NCI-H524 treated with DMSO at 0.1 percent for 48 hours (cell line): ENCODE results near the gene FHL1.
"Not testable (repeated sequence)": the region's sequence is repeated elsewhere in the genome, so short reads cannot be mapped to it uniquely, and the experiment has no call there.

Experiments used
- DNase-seq: peaks from one replicate; lab custom pipeline; 2025; lab: John Stamatoyannopoulos, UW

Gene FHL1

DNA sequence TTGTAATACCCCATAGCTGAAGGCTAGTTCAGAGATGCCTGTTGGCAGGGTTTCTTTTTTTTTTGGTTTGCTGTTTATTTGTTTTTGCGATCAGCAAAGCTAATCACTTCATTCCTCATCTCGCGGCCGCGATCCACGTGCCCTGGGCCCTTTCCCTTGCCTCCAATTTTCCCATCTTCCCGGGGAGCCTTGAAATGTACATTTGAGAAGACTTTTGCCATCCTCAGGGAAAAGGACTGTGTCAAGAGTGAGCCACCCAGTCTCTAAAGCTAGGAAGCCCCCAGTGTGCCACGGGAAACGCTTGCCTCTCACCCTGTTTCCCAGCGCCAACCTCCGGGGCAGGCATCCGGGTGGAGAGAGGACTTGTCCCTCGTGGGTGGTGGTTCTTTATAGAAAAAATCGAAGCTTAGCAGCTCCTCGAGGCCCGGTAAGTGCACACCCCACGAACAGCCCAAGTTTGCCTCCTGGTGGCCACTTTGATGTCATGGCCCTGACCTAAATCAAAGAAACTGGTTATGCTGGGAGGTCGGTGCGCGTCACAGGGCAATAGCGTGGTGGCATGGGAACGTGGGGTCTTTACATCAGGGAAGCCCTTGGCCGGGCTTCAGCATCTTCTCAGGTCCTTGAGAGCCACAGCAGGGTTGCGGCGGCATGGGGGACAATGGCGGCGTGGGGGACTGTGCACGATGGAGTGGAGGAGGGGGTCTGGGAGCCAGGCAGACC, 61.8 kb downstream of the FHL1 start:
- no peak for DNase-seq

DNA sequence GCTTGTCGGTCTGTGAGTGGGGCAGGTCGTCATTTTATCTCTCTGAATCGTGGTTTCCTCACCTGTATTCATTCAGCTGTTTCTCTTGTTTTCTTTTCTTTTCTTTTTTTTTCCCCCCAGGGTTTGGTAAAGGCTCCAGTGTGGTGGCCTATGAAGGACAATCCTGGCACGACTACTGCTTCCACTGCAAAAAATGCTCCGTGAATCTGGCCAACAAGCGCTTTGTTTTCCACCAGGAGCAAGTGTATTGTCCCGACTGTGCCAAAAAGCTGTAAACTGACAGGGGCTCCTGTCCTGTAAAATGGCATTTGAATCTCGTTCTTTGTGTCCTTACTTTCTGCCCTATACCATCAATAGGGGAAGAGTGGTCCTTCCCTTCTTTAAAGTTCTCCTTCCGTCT, 62.4 kb downstream of the FHL1 start:
- no peak for DNase-seq

DNA sequence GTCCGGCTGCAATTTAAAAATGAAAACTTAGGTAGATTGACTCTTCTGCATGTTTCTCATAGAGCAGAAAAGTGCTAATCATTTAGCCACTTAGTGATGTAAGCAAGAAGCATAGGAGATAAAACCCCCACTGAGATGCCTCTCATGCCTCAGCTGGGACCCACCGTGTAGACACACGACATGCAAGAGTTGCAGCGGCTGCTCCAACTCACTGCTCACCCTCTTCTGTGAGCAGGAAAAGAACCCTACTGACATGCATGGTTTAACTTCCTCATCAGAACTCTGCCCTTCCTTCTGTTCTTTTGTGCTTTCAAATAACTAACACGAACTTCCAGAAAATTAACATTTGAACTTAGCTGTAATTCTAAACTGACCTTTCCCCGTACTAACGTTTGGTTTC, 62.9 kb downstream of the FHL1 start:
- no peak for DNase-seq

DNA sequence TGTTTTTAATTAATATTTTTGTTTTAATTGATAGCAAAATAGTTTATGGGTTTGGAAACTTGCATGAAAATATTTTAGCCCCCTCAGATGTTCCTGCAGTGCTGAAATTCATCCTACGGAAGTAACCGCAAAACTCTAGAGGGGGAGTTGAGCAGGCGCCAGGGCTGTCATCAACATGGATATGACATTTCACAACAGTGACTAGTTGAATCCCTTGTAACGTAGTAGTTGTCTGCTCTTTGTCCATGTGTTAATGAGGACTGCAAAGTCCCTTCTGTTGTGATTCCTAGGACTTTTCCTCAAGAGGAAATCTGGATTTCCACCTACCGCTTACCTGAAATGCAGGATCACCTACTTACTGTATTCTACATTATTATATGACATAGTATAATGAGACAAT, 63.5 kb downstream of the FHL1 start:
- no peak for DNase-seq

DNA sequence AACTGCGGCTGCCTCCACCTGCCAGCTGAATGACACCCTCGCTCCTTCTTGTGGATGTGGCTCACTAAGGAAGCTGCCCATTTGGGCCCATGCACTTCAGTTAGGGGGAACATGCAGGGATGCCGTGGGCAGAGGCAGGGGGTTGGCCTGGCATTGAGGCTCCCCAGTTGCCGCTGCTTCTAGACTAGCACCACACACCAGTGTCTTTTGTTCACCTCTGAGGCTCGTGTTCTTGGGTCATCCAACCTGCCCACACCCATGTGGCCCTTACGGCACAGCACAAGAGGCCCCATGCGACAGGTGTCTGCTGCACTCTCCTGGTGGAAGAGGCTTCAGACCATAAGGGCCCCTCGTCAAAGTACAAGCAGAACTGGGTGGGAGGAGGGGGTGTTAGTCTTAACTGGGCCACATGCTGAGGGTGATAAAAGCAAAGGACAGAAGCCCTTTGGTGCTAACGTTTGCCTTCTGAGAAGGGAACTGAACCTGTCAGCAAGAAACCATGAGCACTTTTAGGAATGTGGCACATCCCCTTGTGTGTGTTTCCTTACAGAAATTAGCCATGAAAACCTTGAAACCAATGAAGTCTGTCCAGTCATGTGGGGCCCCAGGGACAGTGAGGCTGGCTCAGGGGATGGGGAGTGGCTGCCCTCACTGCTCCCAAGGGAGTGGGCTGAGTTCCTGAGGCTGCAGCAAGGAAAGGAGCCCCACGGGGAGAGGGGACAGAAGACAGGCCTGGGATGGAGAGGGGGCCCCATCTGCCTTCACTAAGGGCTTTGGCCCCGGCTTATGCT, 64.6 kb downstream of the FHL1 start:
- no peak for DNase-seq

DNA sequence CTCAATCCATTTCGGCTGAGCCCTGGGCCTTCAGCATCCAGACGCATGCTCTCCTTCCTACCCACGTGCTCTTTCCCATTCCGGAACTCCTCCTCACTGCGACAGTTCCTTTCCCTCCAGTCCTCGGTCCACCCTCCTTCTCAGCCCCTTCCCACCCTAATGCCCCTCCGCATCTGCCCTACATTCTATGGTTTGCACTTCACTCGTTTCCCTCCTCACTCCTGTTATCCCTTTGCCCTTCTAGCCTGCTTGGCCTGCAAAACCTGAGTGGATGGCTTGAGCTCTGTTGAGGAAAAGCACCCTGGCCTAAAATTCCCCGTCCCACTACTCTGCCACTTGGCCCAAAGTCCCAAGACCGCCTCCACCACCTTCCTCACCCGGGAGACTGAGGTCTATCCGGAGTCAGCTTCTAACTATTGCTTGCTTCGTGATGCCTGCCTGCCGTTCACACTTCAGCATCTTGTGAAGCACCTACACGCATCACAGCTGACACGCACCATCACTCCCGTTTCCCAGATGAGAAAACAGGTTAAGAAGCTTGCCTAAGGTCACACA, 65.3 kb downstream of the FHL1 start:
- no peak for DNase-seq

DNA sequence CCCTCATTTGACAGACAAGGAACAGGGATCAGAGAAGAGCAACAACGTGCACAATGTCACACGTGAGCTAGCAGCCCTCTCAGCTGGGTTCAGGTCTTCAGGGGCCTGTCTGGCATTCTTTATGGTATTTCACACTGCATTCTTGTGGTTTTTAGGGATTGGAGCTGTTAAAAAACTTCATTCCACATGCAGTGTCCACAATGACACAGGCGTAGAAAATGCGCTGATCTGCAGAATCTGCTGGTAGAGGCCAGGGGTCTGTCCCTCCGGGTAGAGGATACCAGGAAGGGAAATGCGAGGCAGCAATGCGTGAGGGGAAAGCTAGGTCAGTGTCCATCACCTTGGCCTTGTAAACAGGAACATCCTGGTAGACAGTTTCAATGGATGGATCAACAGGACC, 67.2 kb downstream of the FHL1 start:
- no peak for DNase-seq

DNA sequence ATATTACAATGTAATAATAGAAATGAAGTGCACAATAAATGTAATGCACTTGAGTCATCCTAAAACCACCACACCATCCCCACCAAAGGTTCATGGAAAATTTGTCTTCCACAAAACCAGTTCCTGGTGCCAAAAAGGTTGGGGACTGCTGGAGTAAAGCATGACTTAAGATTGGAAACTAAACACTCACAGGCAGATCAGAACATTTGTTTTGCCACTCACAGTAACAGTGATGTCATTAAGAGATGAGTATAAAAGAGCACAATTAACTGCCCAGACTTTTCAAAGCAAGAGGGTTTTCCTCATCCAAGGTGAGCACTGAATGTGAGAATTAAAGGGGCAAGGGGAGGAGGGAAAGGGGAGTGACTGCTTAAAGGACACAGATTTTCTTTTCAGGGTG, 68.2 kb downstream of the FHL1 start:
- no peak for DNase-seq

DNA sequence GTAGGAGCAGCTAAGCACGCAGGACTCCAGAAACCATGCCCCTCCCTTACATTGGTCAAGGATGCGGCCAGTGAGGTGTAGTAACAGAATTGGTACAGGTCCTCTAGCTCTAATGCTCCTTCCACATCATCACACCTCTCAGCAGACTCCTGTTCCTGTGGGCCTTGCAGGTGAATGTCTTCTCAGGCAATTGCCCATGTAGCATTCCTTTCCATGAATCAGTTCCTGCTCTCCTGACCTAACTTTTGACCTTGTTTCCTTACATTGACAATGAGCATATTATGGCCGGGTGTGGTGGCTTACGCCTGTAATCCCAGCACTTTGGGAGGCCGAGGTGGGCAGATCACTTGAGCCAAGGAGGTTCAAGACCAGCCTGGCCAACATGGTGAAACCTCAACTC, 72.6 kb downstream of the FHL1 start:
- no peak for DNase-seq

DNA sequence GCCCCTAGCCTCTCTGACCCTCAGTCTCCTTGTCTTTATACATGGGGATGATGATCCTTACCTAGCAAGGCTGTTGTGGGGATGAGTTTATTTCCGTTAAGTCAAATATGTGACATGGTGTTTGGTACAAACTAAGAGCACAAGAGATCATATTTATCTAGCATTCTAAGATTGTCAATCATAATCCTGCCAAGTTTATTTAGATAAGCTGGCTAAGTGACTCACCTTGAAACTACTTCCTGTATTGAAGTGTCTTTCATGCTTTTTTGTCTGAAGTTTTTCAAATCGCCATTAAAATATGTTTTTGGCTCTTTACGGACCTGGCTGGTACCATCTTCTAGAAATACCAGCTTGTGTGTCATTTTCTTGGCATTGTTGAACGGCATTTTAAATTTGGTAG, 73.2 kb downstream of the FHL1 start:
- no peak for DNase-seq

DNA sequence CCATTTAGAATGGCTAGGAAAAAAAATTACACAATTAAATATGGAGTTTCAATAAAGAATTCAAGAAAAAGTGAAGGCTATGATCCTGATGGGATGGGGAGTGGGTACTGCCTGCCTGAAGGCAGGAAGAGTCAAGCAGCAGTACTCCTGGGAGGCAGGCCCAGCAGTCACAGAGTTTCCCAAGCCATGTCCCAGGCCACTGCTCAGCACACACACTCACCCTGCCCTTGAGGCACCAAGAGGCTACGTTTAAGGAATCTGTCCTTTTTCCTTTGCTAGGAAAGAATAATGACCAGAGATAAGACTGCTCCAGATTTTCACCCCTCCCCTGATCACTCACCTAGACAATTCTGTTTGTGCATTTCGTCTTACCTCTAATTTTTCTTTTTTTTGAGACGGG, 73.6 kb downstream of the FHL1 start:
- no peak for DNase-seq

DNA sequence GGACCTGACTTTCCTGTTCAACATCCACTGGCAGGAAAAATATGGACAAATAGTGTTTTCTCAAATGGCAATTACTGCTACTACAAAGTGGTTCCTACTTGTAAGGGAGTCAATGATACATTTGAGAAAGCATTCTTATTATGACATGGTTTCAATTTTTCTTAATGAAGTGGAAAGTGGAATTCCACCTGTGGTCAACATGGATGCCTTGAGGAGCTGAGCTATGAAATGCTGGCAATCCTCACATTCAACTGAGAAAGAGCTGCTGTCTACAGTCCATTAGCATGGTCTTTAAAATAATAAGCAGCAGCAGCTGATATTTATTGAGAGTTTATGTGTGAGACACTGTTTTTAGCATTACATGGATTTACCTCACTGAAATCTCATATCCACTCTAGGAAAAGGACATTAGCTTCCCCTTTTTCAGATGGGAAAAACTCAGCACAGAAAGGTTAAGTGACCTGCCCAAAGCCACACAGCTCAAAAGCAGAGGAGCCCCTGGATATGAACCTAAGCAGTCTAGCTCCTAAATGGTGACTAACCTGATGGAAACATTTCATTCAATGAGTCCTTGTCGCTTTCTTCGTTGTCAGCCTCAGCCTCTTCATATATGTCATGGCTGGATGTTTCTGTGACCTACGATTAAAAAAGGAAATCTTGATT, 74.6 kb downstream of the FHL1 start:
- DNase-seq, result no peak

DNA sequence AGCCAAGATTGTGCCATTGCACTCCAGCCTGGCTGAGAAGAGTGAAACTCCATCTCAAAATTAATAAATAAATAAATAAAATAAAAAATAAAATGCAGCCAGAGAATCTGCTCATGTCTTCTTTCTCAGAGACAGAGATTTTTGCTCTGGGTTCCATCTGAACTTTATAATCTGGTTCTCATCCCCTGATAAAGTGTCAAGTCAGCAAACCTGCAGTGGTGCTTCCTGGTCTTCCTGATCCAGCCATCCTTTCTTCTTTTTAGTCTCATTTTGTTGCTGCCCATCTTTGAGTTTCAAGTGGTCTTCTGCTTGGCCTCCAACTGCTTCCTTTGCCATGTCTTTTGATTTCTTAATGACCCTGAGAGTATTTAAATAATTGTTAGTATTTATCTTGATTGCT, 79.7 kb downstream of the FHL1 start:
- no peak for DNase-seq

DNA sequence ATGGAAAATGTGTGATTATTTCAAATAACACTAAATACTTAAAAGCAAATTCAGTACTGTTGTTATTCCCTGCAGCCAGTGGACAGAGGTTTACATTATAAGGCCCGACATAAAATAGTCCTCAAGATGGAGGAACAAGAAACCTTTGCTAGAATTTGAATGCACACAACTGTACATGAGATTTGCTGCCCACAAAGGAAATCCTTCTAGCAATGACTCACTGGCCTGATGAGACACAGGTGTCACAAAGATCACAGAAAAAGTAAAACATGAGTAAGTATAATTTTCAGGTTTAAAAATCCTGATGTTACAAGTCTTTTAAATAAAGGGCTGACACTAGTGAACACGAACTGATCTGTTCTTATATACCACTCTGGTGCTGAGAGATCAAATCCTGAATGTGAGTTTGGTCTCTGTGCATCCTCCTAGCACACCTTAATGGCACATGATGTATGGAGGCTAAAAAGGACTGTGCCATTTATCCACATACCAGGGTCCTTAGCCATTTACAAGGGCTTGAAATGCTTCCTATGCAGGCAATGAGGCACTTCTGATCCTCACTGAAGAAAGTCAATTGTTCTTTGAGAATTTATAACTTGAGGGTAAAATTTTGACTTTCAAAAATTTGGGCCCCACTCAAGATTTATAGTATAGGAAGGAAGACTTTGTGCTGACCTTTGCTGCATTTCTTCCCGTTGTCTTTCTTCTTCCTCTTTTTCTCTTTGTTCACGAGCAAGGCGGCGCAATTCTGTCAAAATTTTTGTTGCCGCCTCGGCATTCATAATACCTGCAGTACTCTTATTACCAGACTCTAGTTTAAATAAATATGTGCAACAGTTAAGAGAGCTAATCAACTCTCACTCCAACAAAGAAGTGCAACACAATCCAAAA, 80.9 kb downstream of the FHL1 start:
- DNase-seq, result no peak

DNA sequence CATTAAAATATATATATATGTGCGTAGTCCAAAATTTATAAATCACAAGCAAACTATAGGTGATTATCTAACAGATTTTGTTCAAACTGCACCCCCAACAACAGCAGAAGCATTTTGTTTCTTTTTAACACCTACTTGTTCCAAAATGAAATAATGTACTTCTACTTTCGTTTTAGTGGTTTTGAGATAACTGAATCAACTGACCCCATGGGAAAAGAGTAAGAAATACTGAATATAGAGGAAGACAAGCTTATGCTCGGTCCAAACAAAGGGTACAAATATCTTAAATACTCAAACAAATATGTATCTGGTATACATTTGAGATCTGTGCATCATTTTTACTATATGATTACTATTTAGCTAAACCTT, 81.5 kb downstream of the FHL1 start:
- DNase-seq, result no peak

DNA sequence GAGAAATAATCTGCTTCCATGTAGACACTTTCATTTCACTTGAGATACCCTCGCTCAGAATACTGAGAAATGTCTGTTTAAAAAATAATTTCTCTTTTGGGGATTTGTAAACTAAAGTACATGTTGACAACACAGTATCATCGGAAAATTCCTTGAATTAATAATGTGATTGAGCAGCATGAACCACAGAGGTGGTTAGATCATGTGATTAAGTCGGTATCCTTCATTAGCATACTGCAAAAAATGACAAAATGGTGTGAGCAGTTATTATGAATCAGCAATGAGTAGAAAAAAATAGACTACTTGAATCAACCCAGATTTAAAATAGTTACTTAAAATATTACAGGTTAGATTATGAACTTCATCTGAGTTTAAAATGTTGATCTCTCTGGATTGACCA, 89.7 kb downstream of the FHL1 start:
- DNase-seq, result no peak

DNA sequence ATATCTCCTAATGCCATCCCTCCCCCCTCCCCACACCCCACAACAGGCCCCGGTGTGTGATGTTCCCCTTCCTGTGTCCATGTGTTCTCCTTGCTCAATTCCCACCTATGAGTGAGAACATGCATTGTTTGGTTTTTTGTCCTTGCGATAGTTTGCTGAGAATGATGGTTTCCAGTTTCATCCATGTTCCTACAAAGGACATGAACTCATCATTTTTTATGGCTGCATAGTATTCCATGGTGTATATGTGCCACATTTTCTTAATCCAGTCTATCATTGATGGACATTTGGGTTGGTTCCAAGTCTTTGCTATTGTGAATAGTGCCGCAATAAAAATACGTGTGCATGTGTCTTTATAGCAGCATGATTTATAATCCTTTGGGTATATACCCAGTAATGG, 90.5 kb downstream of the FHL1 start:
- not testable (repeated sequence) for DNase-seq

DNA sequence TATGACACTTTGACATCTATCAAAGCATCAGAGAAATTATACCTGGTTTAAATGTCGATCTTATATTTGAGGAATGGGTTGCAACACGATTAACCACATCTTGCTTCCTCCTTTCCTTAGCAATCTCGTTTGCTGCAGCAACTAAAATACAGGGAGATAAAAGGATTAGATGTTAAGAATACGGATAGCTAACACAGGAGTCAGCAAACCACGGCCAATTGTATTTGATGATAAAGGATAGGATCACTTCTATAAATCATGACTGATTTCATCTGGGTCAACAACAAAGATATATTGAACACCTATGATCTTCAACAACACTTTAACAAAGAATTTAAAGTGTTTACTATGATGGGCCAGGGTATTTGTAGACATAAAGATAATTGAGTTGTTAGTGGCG, 98.9 kb downstream of the FHL1 start:
- DNase-seq, result no peak

DNA sequence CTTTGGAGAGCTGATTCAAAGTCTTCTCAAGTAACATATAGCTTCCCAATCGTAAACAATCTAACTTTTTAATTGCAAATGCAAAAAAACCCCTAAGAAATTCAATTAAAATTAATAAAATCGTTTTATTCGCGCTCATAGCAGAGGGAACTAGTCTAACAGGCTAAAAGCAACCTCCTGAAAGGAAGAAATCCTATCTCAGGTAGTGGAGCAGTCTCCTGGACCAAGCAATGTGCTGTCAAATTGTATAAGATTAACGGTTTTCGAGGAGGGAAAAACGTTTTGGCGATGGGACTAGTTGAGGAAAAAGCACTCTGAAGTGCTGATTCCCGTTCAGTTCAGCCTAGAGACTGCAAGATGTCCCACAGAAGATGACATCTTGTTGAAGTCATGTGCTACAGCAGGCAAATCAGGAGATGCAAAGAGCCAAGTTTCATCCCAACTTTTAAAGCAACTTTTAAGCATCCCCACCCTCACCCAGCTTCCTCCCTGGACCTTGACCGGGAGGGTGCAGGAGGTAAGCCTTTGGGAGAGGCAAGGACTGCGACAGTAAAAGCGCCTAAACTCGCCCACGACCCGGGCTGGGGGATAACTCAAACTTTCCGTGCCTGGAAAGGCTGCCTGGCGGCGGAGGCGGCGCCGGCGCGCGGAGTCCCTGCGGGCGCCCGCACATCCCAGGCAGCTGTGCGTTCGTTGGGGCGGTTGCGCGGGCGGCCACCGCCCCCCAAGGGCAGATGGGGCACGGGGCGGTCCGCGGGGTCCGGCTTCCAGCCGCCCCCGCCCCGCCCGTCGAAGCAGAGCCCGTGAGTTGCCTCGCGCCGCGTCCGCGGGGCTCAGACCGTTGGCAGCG, 103.1 kb downstream of the FHL1 start:
- no peak for DNase-seq

DNA sequence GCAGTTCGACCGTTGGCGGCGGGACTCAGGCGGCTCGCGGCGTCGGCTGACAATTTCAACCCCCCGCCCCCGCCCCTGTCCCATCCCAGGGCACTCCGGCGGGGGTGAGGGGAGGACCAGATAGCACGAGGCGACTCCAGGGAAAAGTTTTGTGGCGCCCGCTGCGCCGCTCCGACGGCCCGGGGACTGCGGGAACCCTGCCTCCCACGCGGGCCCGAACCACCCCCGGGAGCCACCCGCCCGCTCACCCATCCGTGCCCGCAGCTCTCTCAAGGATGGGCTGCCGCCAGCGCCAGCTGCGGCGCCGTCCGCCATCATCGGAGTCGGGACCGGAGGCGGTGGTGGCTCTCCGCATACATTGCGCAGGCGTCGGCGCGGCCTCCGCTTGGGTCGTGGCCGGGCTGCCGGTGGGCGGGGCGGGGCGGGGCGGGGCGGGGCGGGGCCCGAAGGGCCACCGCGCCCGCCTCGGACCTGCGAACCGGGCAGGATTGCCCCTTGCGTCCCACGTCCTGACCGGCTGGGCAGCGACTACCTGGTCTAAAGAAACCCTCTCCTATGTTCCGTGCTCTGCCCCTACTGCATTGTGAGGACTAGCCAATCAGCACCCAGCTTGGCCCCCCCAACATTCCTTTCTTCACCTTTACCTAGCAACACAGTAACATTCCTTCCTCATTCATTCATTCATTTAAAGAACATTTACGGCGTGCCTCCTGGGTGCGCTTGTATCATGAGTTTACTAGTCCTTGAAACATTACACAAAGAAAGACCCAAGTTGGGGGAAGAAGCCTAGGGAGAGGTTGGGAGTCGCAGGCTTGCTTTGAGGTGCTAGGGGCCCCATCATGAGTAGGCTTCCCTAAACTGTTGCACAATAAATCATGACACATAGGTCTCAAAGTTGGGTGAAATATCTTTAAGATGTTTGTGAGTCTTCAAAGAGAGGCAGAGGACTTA, 104.0 kb downstream of the FHL1 start, which contains the start of gene MAP7D3:
Gene MAP7D3, minus strand, starts transcription at position 360 of the 951 bp plus-strand sequence. Its CDS starts 42 bp downstream, at position 318.
- DNase-seq, result no peak
